Measurements from ENCODE around the gene CHMP5. TPM values are rescaled to one million over a fixed set of nuclear protein-coding genes. Genes with fewer than 3 reads are reported as not detected.
A peak's percentile ranks its signal among the peaks of the same experiment; 100 is the strongest.

The CHMP5 gene
- 63.0 and 78.2 TPM in 2 replicates for total RNA-seq (2021)
- Bru-seq, nascent RNA, result percentile 78 among the genes with signal in this experiment
- percentile 82 among the genes with signal in this experiment for BruChase-seq, experiment 1, labeled RNA remaining after a 2-hour chase
- BruChase-seq, experiment 2, labeled RNA remaining after a 6-hour chase, result percentile 90 among the genes with signal in this experiment
- long read RNA-seq, transcript CHMP5-201 (8 exons, 1,477 nt), result major isoform, 253 of 266 reads
- long read RNA-seq, partial matches to known transcripts, result 7 of 266 reads
- long read RNA-seq, other reads (novel, unspliced or antisense), result 5 of 266 reads

- CTCF ChIA-PET, result no interaction called here
These were observed at the start of gene CHMP5, which contains the start of gene BAG1 for GRCh38 chr9:33264473-33265177. Gene CHMP5, plus strand, starts transcription at chr9:33265049. Its CDS starts 30 bp downstream, at chr9:33265079. Gene BAG1, minus strand, starts transcription at chr9:33264708.

GRCh38 chr9:33220681-33221567 lies 43.9 kb upstream of the CHMP5 start:
- H3K4me2 ChIP-seq, result no peak overlapping the region
- CTCF ChIA-PET, result no interaction called here
- H4K20me1 ChIP-seq (ENCODE audit: insufficient read depth), result no peaks in the 10 kb centered on the region
- H3K27me3 ChIP-seq (ENCODE audit: insufficient read depth, low read depth), result no peaks in the 10 kb centered on the region
- DNase-seq, result no peak
- POLR2A ChIA-PET (ENCODE audit: unreplicated experiment), result no interaction called here
- H3F3A ChIP-seq (ENCODE audit: insufficient read depth, low read depth), result no peaks in the 10 kb centered on the region
- H3K27ac ChIP-seq, result no peak overlapping the region
- H2AFZ ChIP-seq, result no peak overlapping the region
- H3K4me3 ChIP-seq, result no peak overlapping the region
- no peaks in the 10 kb centered on the region for H3K36me3 ChIP-seq (ENCODE audit: low read depth)
- H3K4me1 ChIP-seq (replicated peaks; ENCODE audit: insufficient read depth), result peaks cover 5% of the 10 kb centered on the region
- H3K9me2 ChIP-seq (ENCODE audit: insufficient read depth), result no peaks in the 10 kb centered on the region
- no TSS peak for BruUV-seq (replicated peaks)
- H3K9me3 ChIP-seq (ENCODE audit: insufficient read depth, low read depth), result no peaks in the 10 kb centered on the region
- intact Hi-C loops (cut with micrococcal nuclease; ENCODE audit: unreplicated experiment), result loop anchor here (10.0 kb wide), 1 partner anchor 216 kb away; the partner anchor contains the start of gene APTX
- H3K79me2 ChIP-seq (ENCODE audit: low read depth), result no peaks in the 10 kb centered on the region
- TF ChIP-seq CTCF (conservative IDR thresholded peaks at IDR 0.05) (no peak), EZH2 (IDR thresholded peaks at IDR 0.05; ENCODE audit: low read depth) (no peak)

More at GRCh38 chr9:33264473-33265177, at the start of gene CHMP5, which contains the start of gene BAG1:
- TF ChIP-seq CTCF (conservative IDR thresholded peaks at IDR 0.05), result peak; percentile 49; the same call in 1 of the 2 replicates
- no peak for TF ChIP-seq EZH2 (IDR thresholded peaks at IDR 0.05; ENCODE audit: low read depth)
- Histone ChIP-seq H3K4me3 (peak within 1 kb of the TSS; percentile 89), H3F3A (ENCODE audit: insufficient read depth, low read depth) (no peaks in the 10 kb centered on the region), H4K20me1 (ENCODE audit: insufficient read depth) (no peaks in the 10 kb centered on the region), H2AFZ (peak within 1 kb of the TSS; percentile 85), H3K36me3 (ENCODE audit: low read depth) (peaks cover 8% of the 10 kb centered on the region; the same call in 1 of the 2 replicates), H3K4me1 (replicated peaks; ENCODE audit: insufficient read depth) (peaks cover 15% of the 10 kb centered on the region), H3K4me2 (peak within 1 kb of the TSS; percentile 97), H3K79me2 (ENCODE audit: low read depth) (peaks cover 35% of the 10 kb centered on the region), H3K9me2 (ENCODE audit: insufficient read depth) (no peaks in the 10 kb centered on the region), H3K27ac (peak within 1 kb of the TSS; percentile 53), H3K27me3 (ENCODE audit: insufficient read depth, low read depth) (no peaks in the 10 kb centered on the region), H3K9me3 (ENCODE audit: insufficient read depth, low read depth) (no peaks in the 10 kb centered on the region)
- intact Hi-C loops (cut with micrococcal nuclease; ENCODE audit: unreplicated experiment), result loop anchor here (1.0 kb wide), 1 partner anchor 35 kb away; no protein-coding TSS in a partner anchor
- DNase-seq, result peak; percentile 94 to 97
- POLR2A ChIA-PET (ENCODE audit: unreplicated experiment), result interaction anchor here (0.6 kb wide), 3 partner anchors 29 to 676 kb away, joined by 3 to 7 read pairs (median 3); no protein-coding TSS in a partner anchor
- no TSS peak for BruUV-seq (replicated peaks)

- Histone ChIP-seq H3K4me2 (no peak overlapping the region), H3K4me3 (no peak overlapping the region), H3K9me2 (ENCODE audit: insufficient read depth) (no peaks in the 10 kb centered on the region), H3K9me3 (ENCODE audit: insufficient read depth, low read depth) (no peaks in the 10 kb centered on the region), H3K27me3 (ENCODE audit: insufficient read depth, low read depth) (no peaks in the 10 kb centered on the region), H3K4me1 (replicated peaks; ENCODE audit: insufficient read depth) (peaks cover 5% of the 10 kb centered on the region), H3F3A (ENCODE audit: insufficient read depth, low read depth) (no peaks in the 10 kb centered on the region), H3K36me3 (ENCODE audit: low read depth) (no peaks in the 10 kb centered on the region), H3K27ac (no peak overlapping the region), H3K79me2 (ENCODE audit: low read depth) (no peaks in the 10 kb centered on the region), H4K20me1 (ENCODE audit: insufficient read depth) (no peaks in the 10 kb centered on the region), H2AFZ (no peak overlapping the region)
- no TSS peak for BruUV-seq (replicated peaks)
- ChIA-PET POLR2A (ENCODE audit: unreplicated experiment) (no interaction called here), CTCF (interaction anchor here (0.5 kb wide), 1 partner anchor 160 kb away, joined by 8 read pairs; no protein-coding TSS in a partner anchor)
- no peak for DNase-seq
- TF ChIP-seq EZH2 (IDR thresholded peaks at IDR 0.05; ENCODE audit: low read depth) (no peak), CTCF (conservative IDR thresholded peaks at IDR 0.05) (no peak)
- intact Hi-C loops (cut with micrococcal nuclease; ENCODE audit: unreplicated experiment), result loop anchor here (10.0 kb wide), 1 partner anchor 217 kb away; the partner anchor contains the start of gene APTX
These were observed 43.3 kb upstream of the CHMP5 start for GRCh38 chr9:33221568-33221884.

Data from PC-9 (cell line).